Skeletal muscle tissue (tissue), 4 donors: Measurements from ENCODE around the gene RASA4. TPM values are rescaled to one million over a fixed set of nuclear protein-coding genes. Genes with fewer than 3 reads are reported as not detected.
A peak's percentile ranks its signal among the peaks of the same experiment; 100 is the strongest.
"Not testable (repeated sequence)": the region's sequence is repeated elsewhere in the genome, so short reads cannot be mapped to it uniquely, and the experiment has no call there.

Experiments
- H3K27ac ChIP-seq: one replicate; pipeline ENCODE4 v1.7.0; 2013; ENCODE audit warnings: mild to moderate bottlenecking, low read depth, low read length, inconsistent platforms
- H3K27me3 ChIP-seq, 3 donors: one replicate each; pipeline ENCODE4 v1.7.0; 2013; ENCODE audit warnings: low read length in 3 of 3; ENCODE audit not compliant: control insufficient read depth in 3 of 3, insufficient read depth in 3 of 3
- H3K36me3 ChIP-seq, 3 donors: one replicate each; pipeline ENCODE4 v1.7.0; 2013; ENCODE audit warnings: low read length in 3 of 3; ENCODE audit not compliant: control insufficient read depth in 3 of 3, insufficient read depth in 3 of 3
- H3K4me1 ChIP-seq, 3 donors: one replicate each; pipeline ENCODE4 v1.7.0; 2013; ENCODE audit warnings: low read length in 3 of 3, mild to moderate bottlenecking in 3 of 3; ENCODE audit not compliant: control insufficient read depth in 3 of 3, insufficient read depth in 3 of 3
- H3K4me3 ChIP-seq, 3 donors: one replicate each; pipeline ENCODE4 v1.7.0; 2013; ENCODE audit warnings: low read length in 3 of 3
- H3K9ac ChIP-seq, 3 donors: one replicate each; pipeline ENCODE4 v1.7.0; 2013; ENCODE audit warnings: low read length in 3 of 3, mild to moderate bottlenecking in 3 of 3, moderate library complexity in 2 of 3, low read depth in 1 of 3
- H3K9me3 ChIP-seq, 3 donors: one replicate each; pipeline ENCODE4 v1.7.0; 2013; ENCODE audit warnings: low read length in 3 of 3; ENCODE audit not compliant: control insufficient read depth in 3 of 3
- total RNA-seq: library from RNA; depleted of rRNA; stranded (reverse); fragments of >200 nt; gene quantifications from one replicate; pipeline ENCODE4 v1.2.3, GENCODE V29; 2014
- donor health status: Osteomylitis.

Gene RASA4
- total RNA-seq = 17.2 TPM

DNA sequence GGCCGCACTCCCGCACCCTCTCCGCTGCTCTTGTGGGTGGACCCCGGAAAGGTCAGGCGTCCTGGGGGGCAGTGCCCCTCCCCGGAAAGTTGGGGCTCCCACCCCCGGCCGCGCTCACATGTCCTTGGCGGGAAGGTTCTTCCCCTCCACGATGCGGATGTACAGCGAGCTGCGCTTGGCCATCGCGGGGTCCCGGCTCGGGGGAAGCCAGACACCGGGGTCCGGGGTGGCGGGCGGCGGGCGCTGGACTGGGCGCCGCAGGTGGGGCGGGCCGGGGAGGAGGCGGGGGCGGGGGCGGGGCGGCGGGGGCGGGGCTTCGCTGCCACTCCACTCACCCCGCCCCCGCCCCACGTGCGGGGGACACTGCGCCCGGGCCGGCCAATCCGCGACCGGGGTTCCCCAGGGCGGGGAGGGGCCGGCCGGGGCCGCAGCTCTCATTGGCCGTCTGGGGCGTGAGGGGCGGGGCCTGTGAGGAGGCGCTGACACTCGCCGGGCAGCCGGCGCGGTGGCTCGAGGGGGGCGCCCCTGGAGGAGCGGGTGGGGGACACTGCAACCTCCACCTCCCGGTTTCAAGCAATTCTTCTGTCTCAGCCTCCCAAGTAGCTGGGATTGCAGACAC is at the start of gene RASA4:
Gene RASA4, minus strand, starts transcription at position 250 of the 619 bp plus-strand sequence. Its CDS starts 67 bp downstream, at position 183.
- peak within 1 kb of the TSS in 2 of 3 donors; percentile 50 to 54 for H3K9ac ChIP-seq
- H3K4me3 ChIP-seq = peak within 1 kb of the TSS in 2 of 3 donors; percentile 54 to 62
- H3K4me1 ChIP-seq = peaks cover 3 to 10% (median 5%) of the 10 kb centered on the region in 3 donors
- H3K27me3 ChIP-seq, H3K36me3 ChIP-seq, H3K9me3 ChIP-seq: not testable (repeated sequence)
- H3K27ac ChIP-seq = peak within 1 kb of the TSS; percentile 56

DNA sequence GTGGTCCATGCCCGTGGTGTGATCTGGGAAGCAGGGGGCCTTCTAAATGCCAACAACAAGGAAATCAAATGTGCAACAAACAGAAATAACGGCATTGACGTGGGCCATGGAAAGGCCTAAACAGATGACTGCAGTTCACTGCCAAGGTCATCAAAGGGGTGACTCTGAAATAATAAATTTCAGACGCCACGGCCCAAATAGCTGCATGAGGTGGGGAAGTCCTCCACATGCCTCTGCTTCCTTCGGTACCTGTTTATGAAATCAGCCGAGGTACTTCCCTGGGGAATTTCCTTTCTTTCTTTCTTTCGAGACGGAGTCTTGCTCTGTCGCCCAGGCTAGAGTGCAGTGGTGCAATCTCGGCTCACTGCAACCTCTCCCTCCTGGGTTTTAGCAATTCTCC is 48.2 kb upstream of the RASA4 start:
- not testable (repeated sequence) for H3K9ac ChIP-seq, H3K36me3 ChIP-seq, H3K27me3 ChIP-seq, H3K4me1 ChIP-seq, H3K27ac ChIP-seq, H3K4me3 ChIP-seq, H3K9me3 ChIP-seq

DNA sequence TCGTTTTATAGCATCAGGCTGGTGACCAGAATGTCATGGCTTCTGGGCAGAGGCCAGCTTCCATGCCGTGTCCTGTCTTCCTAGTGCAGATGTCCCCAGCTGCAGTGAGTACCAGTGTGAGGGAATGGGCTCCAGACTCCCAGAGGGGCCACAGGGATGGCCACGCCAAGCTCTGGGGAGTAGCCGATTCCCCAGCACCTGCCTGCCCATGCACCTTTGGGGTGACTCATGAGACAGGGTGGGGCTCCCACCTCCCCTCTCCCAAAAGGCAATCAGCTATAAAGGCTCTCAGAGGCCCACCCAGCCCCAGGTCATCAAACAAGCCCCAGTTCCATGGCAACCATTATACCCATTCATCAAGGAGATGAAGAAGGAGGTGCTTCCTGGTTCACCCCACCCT is 33.4 kb upstream of the RASA4 start, which contains the start of gene SPDYE2B:
Gene SPDYE2B, plus strand, starts transcription at position 396 of the 400 bp plus-strand sequence. CDS start 2,030 bp downstream, outside the sequence.
- not testable (repeated sequence) for H3K36me3 ChIP-seq, H3K9me3 ChIP-seq, H3K4me3 ChIP-seq, H3K27me3 ChIP-seq, H3K27ac ChIP-seq, H3K9ac ChIP-seq, H3K4me1 ChIP-seq

DNA sequence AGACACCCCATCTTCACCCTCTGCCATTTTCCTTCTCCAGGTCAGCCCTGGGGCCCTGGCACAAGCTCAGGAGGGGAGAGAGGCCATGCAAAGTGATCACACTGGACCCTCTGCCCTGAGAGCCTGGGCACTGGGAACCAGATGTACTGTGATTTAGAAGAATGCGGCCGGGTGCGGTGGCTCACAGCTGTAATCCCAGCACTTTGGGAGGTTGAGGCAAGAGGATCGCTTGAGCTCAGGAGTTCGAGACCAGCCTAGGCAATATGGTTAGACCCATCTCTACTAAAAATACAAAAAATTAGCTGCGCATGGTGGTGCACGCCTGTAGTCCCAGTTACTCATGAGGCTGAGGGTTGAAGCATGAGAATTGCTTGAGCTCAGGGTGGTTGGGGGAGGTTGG is 31.3 kb upstream of the RASA4 start:
- not testable (repeated sequence) for H3K4me3 ChIP-seq, H3K9me3 ChIP-seq, H3K9ac ChIP-seq, H3K27ac ChIP-seq, H3K4me1 ChIP-seq, H3K36me3 ChIP-seq, H3K27me3 ChIP-seq

DNA sequence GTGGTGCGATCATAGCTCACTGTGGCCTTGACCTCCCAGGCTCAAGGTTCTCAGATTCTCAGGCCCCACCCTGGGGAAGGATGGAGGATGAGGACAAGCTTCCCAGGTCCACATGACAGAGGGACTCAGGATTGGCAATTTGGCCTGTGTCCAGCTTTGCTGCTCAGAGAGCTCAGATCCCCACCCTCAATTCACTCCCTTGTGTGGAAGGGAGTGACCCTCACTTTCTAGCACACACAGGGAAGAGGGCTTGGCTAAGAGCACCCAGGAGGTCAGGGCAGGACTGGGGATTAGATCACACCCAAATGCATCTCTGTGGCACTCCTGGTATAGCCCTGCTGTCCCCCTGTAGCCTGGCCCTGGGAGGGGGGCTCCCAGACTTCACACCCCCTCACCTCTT is 26.8 kb upstream of the RASA4 start:
- not testable (repeated sequence) for H3K9ac ChIP-seq, H3K27me3 ChIP-seq, H3K27ac ChIP-seq, H3K4me1 ChIP-seq, H3K4me3 ChIP-seq, H3K36me3 ChIP-seq, H3K9me3 ChIP-seq

DNA sequence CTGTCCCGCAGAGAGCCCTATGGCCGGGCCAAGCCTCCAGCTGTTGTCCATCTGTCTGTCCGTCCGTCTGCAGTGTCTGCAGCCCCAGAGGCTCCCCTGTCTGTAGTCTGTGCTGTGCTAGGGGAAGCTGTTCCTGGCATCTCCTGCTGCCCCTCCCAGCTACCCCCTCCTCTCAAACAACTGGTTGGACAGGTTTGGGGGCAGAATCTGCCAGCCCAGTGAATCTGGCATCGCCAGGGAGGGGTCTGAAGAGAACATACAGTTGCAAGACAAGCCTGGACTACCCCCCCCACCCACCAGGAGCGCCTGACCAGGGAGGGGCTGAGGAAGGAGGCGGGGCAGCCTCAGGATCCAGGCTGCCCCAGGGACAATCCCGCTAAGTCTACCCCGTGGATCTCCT is 26.1 kb upstream of the RASA4 start, which contains the start of gene UPK3BL1:
Gene UPK3BL1, minus strand, starts transcription at position 101 of the 400 bp plus-strand sequence. Its CDS starts 50 bp downstream, at position 51.
- H3K9ac ChIP-seq, H3K9me3 ChIP-seq, H3K27me3 ChIP-seq, H3K27ac ChIP-seq, H3K4me3 ChIP-seq, H3K36me3 ChIP-seq, H3K4me1 ChIP-seq: not testable (repeated sequence)

DNA sequence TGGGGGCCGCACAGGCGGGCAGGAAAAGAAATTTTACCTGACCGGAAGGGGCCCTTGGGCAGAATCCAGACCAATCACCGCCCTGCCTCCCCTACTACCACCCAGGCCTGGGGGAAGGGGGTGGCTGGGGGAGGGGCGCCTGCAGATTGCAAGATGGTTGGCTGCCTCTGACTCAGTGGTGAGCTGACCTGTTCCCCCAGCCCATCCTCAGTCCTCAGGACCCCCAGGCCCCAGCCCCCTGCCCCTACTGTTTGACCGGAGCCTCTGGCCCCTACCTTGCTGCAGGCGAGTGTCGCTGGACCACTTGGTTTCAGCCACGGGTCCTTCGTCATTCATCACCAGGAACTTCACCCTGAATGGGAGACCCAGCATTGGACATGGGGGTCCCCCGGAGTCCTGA is 22.3 kb upstream of the RASA4 start:
- not testable (repeated sequence) for H3K4me1 ChIP-seq, H3K27me3 ChIP-seq, H3K9me3 ChIP-seq, H3K4me3 ChIP-seq, H3K36me3 ChIP-seq, H3K27ac ChIP-seq, H3K9ac ChIP-seq

DNA sequence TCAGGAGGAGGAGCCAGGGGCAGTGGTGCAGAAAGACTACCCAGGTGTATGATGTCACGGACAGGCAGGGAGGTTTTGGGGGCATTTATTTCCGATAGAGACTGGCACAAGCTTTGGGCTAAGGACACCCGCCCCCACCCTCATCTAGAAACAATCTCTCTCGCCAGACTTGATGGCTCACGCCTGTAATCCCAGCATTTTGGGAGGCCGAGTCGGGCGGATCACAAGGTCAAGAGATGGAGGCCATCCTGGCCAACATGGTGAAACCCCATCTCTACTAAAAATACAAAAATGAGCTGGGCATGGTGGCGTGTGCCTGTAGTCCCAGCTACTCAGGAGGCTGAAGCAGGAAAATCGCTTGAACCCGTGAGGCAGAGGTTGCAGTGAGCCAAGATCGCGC is 20.4 kb upstream of the RASA4 start:
- H3K36me3 ChIP-seq, H3K4me3 ChIP-seq, H3K9me3 ChIP-seq, H3K4me1 ChIP-seq, H3K27me3 ChIP-seq, H3K27ac ChIP-seq, H3K9ac ChIP-seq: not testable (repeated sequence)

DNA sequence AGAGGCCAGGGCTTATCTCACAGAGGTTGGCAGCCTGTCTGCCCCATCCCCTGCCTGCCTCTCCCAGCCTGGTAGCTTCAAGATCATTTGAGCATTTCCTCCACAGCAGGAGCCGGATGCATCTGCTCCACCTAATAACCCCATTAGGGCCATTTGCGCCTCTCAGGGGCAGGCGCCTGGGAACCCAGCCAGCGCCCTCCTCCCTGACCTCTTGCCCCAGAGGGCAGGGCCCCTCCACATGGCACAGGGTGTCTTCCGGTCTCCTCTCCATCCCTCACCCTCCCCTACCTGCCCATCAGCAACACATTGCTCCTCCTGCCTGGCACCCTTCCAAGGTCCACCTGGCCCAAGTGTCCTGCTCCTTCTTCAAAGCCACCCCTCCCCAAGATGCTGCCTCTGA is 18.8 kb upstream of the RASA4 start:
- H3K36me3 ChIP-seq, H3K4me3 ChIP-seq, H3K9ac ChIP-seq, H3K27ac ChIP-seq, H3K9me3 ChIP-seq, H3K27me3 ChIP-seq, H3K4me1 ChIP-seq: not testable (repeated sequence)

DNA sequence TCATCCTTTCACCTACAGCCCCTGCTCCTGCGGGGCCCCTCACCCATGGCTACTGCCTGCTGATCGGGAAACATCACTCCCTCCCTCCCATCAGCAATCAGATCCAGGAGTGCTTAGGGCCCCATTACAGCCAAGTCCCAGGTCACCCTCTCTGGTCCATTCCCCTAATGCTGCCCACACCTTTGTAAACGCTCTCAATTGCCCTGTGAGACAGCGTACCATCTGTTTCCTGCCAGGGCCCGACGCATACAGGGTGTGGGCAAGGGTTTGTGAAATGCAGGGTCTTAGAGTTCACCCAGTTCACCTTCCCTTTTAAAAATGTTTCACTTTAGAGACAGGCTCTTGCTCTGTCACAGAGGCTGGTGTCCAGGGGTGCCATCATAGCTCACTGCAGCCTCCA is 17.7 kb upstream of the RASA4 start:
- H3K9ac ChIP-seq, H3K9me3 ChIP-seq, H3K36me3 ChIP-seq, H3K27ac ChIP-seq, H3K4me3 ChIP-seq, H3K4me1 ChIP-seq, H3K27me3 ChIP-seq: not testable (repeated sequence)

DNA sequence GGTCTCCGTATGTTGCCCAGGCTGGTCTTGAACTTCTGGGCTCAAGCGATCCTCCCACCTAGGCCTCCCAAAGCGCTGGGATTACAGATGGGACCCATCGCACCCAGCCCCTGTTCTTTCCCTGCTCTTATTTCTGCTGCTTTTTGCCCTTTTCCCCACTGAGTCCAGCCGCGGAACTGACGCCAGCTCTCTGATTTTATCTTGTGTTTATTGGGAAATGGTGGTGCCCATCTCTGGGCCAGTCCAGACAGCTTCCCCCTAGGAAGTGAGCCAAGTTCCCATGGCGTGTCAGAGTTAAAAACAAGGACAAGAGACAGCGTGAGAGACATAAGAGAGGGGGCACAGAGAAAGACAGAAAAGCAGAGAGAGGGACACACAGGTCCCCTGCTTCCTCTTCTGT is 14.1 kb upstream of the RASA4 start:
- H3K4me3 ChIP-seq, H3K36me3 ChIP-seq, H3K9me3 ChIP-seq, H3K27me3 ChIP-seq, H3K4me1 ChIP-seq, H3K9ac ChIP-seq, H3K27ac ChIP-seq: not testable (repeated sequence)
